Vagina (tissue), 2 donors: ENCODE data around the gene INF2. TPM values are rescaled to one million over a fixed set of nuclear protein-coding genes. Genes with fewer than 3 reads are reported as not detected.

Source experiments
- DNase-seq, 2 donors: peaks; one replicate each; pipeline ENCODE4 v3.0.0-alpha.2; 2017; ENCODE audit errors: extremely low spot score in 2 of 2
- H3K27ac ChIP-seq: fragments of 200-600 bp; sonication (generic); one replicate; pipeline ENCODE4 v1.5.1; 2019
- H3K27me3 ChIP-seq: fragments of 200-600 bp; sonication (generic); one replicate; pipeline ENCODE4 v1.5.1; 2019
- H3K36me3 ChIP-seq, 2 donors: fragments of 200-600 bp; sonication (generic); one replicate each; pipeline ENCODE4 v1.5.1; 2017 to 2019
- H3K4me1 ChIP-seq: fragments of 200-600 bp; sonication (generic); one replicate; pipeline ENCODE4 v1.5.1; 2019
- H3K4me3 ChIP-seq, 2 donors: fragments of 200-600 bp; sonication (generic); 1 replicate in 1 of 2; 2 replicates in 1 of 2; pipeline ENCODE4 v1.5.1; 2016 to 2019
- H3K9me3 ChIP-seq: fragments of 200-600 bp; sonication (generic); one replicate; pipeline ENCODE4 v1.5.1; 2019
- POLR2A ChIP-seq, 2 donors: fragments of 450-650 bp; IDR thresholded peaks; one replicate each; pipeline ENCODE4 v1.6.1; 2017; ENCODE audit warnings: antibody characterized with exemption in 2 of 2, mild to moderate bottlenecking in 2 of 2, moderate library complexity in 2 of 2
- POLR2AphosphoS5 ChIP-seq, 2 donors: sonication (generic); formaldehyde crosslinking; IDR thresholded peaks; one replicate each; pipeline ENCODE4 v1.9.0; 2017; ENCODE audit warnings: antibody characterized with exemption in 2 of 2, mild to moderate bottlenecking in 2 of 2, low read depth in 1 of 2; ENCODE audit not compliant: insufficient read depth in 1 of 2
- intact Hi-C: fragments of 100-400 bp; cut with DNase I; formaldehyde crosslinking; loops from one replicate; pipeline ENCODE4 v1.15.1; 2023
- total RNA-seq: library from RNA; depleted of rRNA; stranded (reverse); fragments of >200 nt; gene quantifications from one replicate; pipeline ENCODE4 v1.2.3, GENCODE V29; 2016
- TF ChIP-seq, protein P1 (sequence below), 3 experiments: fragments of 450-650 bp in 2 of 3; fragments of 200-600 bp in 1 of 3; sonication (generic) in 1 of 3; IDR thresholded peaks; one replicate each; pipeline ENCODE4 v1.5.1; 2017 to 2019; ENCODE audit warnings: antibody characterized with exemption in 3 of 3, mild to moderate bottlenecking in 2 of 3, moderate library complexity in 2 of 3

Gene INF2
- total RNA-seq, 1 donor from 2014 or later, result 49.1 TPM

DNA sequence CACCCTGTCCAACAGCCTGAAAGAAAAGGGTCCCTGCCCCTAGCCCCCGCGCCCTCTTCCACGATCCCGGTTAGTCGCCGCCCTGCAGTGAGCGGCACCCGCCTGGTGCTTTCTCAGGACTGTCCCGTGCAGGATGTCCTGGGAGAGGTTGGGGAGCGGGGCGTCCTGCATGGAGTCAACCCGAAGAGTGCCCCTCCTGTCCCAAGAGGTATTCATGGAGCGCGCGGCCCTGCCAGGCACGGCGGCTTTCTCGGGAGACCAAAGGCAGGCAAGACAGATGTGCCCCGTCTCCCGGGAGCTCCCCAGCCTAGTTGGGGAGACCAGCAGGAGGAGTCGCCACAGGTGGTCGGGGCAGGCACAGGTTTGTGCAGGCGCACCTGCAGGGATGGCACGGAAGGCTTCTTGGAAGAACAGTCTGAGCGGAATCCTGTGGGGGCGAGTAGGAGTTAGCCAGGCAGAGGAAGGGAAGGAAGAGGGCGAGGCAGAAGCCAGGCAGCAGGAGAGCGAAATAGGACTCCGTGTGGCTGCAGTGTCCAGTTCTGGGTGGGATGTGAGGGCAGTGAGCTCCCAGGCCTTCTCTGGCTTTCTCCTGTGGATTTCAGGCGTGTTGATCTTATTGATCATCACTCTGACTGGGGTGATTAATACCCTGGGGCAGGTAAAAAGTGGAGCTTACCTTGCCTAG lies 64.3 kb downstream of the INF2 start:
- intact Hi-C loops, result no loop called here
- no peaks in the 10 kb centered on the region for H3K27me3 ChIP-seq
- peaks cover 46% of the 10 kb centered on the region for H3K4me1 ChIP-seq
- peak overlapping the region; percentile 76 for H3K27ac ChIP-seq
- no peak for TF ChIP-seq POLR2A (IDR thresholded peaks at IDR 0.05)
- TF ChIP-seq POLR2AphosphoS5 (IDR thresholded peaks at IDR 0.05; ENCODE audit: insufficient read depth in 1 of 2, low read depth in 1 of 2), result no peak
- TF ChIP-seq, protein P1, sequence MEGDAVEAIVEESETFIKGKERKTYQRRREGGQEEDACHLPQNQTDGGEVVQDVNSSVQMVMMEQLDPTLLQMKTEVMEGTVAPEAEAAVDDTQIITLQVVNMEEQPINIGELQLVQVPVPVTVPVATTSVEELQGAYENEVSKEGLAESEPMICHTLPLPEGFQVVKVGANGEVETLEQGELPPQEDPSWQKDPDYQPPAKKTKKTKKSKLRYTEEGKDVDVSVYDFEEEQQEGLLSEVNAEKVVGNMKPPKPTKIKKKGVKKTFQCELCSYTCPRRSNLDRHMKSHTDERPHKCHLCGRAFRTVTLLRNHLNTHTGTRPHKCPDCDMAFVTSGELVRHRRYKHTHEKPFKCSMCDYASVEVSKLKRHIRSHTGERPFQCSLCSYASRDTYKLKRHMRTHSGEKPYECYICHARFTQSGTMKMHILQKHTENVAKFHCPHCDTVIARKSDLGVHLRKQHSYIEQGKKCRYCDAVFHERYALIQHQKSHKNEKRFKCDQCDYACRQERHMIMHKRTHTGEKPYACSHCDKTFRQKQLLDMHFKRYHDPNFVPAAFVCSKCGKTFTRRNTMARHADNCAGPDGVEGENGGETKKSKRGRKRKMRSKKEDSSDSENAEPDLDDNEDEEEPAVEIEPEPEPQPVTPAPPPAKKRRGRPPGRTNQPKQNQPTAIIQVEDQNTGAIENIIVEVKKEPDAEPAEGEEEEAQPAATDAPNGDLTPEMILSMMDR (IDR thresholded peaks at IDR 0.05), result no peak
- no peaks in the 10 kb centered on the region for H3K9me3 ChIP-seq
- DNase-seq, result no peak
- H3K4me3 ChIP-seq, result peak overlapping the region; percentile 96 to 99
- peaks cover 0 to 19% of the 10 kb centered on the region in 2 donors for H3K36me3 ChIP-seq

DNA sequence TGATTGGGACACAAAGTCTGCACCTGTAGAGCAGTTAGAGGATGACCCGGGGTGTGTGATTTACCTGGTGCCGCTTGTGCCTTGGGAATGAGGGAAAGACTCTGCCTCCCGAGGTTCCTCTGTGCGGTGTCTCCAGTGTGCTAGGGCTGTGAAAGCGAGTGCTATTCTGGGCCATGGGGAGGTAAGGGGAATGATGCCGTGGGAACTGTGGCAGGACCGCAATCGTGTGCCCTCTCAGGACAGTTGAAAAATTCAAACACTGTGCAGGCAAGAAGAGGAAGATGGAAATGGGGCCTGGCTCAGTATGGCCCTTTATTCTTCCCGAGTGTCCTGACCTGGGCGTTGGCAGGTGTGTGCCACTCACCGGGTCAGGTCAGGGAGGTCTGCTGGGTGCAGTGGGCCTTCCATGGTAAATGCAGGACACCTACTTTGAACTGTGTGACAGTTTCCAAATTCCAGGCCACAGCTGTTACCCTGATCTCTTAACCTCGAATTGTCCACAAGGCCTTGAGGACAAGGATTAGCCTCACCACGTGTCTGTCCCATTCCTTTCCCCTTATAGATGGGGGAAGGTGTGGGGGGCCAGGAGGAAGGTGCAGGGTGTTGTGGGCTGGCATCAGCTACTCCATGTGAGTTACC lies 64.9 kb downstream of the INF2 start:
- peak overlapping the region; percentile 76 for H3K27ac ChIP-seq
- peak overlapping the region; percentile 96 to 99 for H3K4me3 ChIP-seq
- H3K36me3 ChIP-seq, result peaks cover 0 to 25% of the 10 kb centered on the region in 2 donors
- DNase-seq, result no peak
- TF ChIP-seq, protein P1 (IDR thresholded peaks at IDR 0.05), result no peak
- TF ChIP-seq POLR2A (IDR thresholded peaks at IDR 0.05) (no peak), POLR2AphosphoS5 (IDR thresholded peaks at IDR 0.05; ENCODE audit: insufficient read depth in 1 of 2, low read depth in 1 of 2) (no peak)
- H3K9me3 ChIP-seq, result no peaks in the 10 kb centered on the region
- intact Hi-C loops, result no loop called here
- peaks cover 39% of the 10 kb centered on the region for H3K4me1 ChIP-seq
- no peaks in the 10 kb centered on the region for H3K27me3 ChIP-seq

DNA sequence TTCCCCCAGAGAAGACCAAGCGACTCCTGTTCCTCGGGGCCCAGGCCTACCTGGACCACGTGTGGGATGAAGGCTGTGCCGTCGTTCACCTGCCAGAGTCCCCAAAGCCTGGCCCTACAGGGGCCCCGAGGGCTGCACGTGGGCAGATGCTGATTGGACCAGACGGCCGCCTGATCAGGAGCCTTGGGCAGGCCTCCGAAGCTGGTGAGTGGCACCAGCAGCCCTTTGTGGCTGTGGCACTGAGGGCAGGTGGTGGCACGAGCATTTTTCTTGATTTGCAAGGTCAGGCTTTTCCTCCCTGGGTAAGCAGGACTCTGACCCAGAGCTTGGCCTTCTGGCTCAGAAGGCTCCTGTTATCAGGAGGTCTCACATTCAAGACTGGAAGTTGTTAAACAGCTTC lies 66.2 kb downstream of the INF2 start:
- H3K27ac ChIP-seq, result no peak overlapping the region
- no peak for TF ChIP-seq POLR2A (IDR thresholded peaks at IDR 0.05)
- TF ChIP-seq, protein P1 (IDR thresholded peaks at IDR 0.05), result no peak
- no peak for TF ChIP-seq POLR2AphosphoS5 (IDR thresholded peaks at IDR 0.05; ENCODE audit: insufficient read depth in 1 of 2, low read depth in 1 of 2)
- no peak overlapping the region for H3K4me3 ChIP-seq
- peaks cover 32% of the 10 kb centered on the region for H3K4me1 ChIP-seq
- no peak for DNase-seq
- H3K36me3 ChIP-seq, result peaks cover 0 to 29% of the 10 kb centered on the region in 2 donors
- H3K9me3 ChIP-seq, result no peaks in the 10 kb centered on the region
- H3K27me3 ChIP-seq, result no peaks in the 10 kb centered on the region
- intact Hi-C loops, result no loop called here

DNA sequence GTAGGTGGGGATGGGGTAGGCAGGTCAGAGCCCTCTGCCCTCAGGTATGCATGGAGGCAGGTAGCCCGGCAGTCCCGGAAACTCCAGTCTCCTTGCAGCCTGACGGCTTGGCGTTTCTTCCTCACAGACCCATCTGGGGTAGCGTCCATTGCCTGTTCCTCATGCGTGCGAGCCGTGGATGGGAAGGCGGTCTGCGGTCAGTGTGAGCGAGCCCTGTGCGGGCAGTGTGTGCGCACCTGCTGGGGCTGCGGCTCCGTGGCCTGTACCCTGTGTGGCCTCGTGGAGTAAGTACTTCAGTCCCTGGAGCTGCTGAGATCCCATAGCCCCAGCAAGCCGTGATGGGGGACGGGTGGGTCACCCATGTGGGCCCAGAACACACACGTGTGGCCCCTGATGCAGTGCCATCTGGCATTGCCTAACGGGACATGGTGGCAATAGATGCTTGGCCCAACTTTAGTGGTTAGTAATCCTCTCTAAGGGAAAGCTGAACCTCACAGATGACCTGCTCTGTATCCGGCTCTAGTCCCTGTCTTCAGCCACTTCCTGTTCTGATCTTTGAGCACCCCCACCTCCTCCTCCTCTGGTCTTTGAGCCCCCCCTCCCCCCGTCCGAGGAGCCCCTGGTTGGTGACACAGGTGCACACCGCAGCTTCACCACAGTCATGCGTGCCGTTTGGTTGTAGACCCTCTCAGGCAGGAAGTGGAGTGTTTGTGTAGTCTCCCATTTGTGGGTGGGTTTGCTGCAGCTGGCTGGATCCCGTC lies 67.2 kb downstream of the INF2 start:
- no peak for DNase-seq
- H3K36me3 ChIP-seq, result peaks cover 0 to 29% of the 10 kb centered on the region in 2 donors
- no peak overlapping the region for H3K27ac ChIP-seq
- no peak overlapping the region for H3K4me3 ChIP-seq
- intact Hi-C loops, result no loop called here
- H3K9me3 ChIP-seq, result no peaks in the 10 kb centered on the region
- no peaks in the 10 kb centered on the region for H3K27me3 ChIP-seq
- TF ChIP-seq POLR2AphosphoS5 (IDR thresholded peaks at IDR 0.05; ENCODE audit: insufficient read depth in 1 of 2, low read depth in 1 of 2) (no peak), POLR2A (IDR thresholded peaks at IDR 0.05) (no peak)
- TF ChIP-seq, protein P1 (IDR thresholded peaks at IDR 0.05), result no peak
- peaks cover 32% of the 10 kb centered on the region for H3K4me1 ChIP-seq
